SK-N-SH (cell line): ENCODE results near the gene KRTAP10-5. TPM values are rescaled to one million over a fixed set of nuclear protein-coding genes. Genes with fewer than 3 reads are reported as not detected.

ENCODE experiments used
- CTCF ChIA-PET: fragments of 300-600, 350-600 bp; formaldehyde crosslinking; extraction: SDS; loops from one replicate; lab custom pipeline; 2021; lab: Yijun Ruan, JAX
- POLR2A ChIA-PET: fragments of 350-600 bp; sonication (Branson Sonifier 250); formaldehyde crosslinking; extraction: SDS; loops from one replicate; lab custom pipeline; 2020; ENCODE audit warnings: antibody characterized with exemption, inconsistent platforms; lab: Yijun Ruan, JAX
- DNase-seq: peaks from one replicate; pipeline ENCODE4 v3.0.0; 2012
- H2AFZ ChIP-seq: fragments of 200-600 bp; sonication (generic); 2 replicates; pipeline ENCODE4 v1.8.1; 2016; ENCODE audit warnings: antibody characterized with exemption, mild to moderate bottlenecking, low read depth
- H3F3A ChIP-seq: fragments of 200-600 bp; sonication (generic); replicated peaks from 2 replicates; pipeline ENCODE3; 2016; ENCODE audit warnings: antibody characterized with exemption, mild to moderate bottlenecking; ENCODE audit not compliant: insufficient read depth
- H3K27ac ChIP-seq, 2 experiments: fragments of 200-500 bp in 1 of 2; fragments of 200-600 bp in 1 of 2; sonication (Bioruptor generic) in 1 of 2; sonication (generic), shearing (Covaris generic) in 1 of 2; 2 replicates each; pipeline versions ENCODE4 v1.5.1 to v1.6.1; 2014 to 2016; ENCODE audit warnings: low read depth in 2 of 2, inconsistent platforms in 1 of 2, low read length in 1 of 2, mild to moderate bottlenecking in 1 of 2, mixed read lengths in 1 of 2
- H3K27me3 ChIP-seq: fragments of 200-600 bp; sonication (generic), shearing (Covaris generic); 2 replicates; pipeline ENCODE4 v1.6.1; 2016; ENCODE audit warnings: mixed run types; ENCODE audit not compliant: insufficient read depth
- H3K36me3 ChIP-seq, 2 experiments: fragments of 200-500 bp in 1 of 2; fragments of 200-600 bp in 1 of 2; sonication (Bioruptor generic) in 1 of 2; sonication (generic) in 1 of 2; replicated peaks in 1 of 2; 2 replicates each; pipeline versions ENCODE3 to v1.5.1; 2014 to 2016; ENCODE audit warnings: low read length in 1 of 2, mild to moderate bottlenecking in 1 of 2; ENCODE audit not compliant: insufficient read depth in 2 of 2, control insufficient read depth in 1 of 2
- H3K4me1 ChIP-seq, 2 experiments: fragments of 200-500 bp in 1 of 2; fragments of 200-600 bp in 1 of 2; sonication (Bioruptor generic) in 1 of 2; sonication (generic), shearing (Covaris generic) in 1 of 2; 2 replicates each; pipeline versions ENCODE4 v1.5.1 to v1.6.1; 2014 to 2016; ENCODE audit warnings: low read depth in 1 of 2, low read length in 1 of 2, mixed run types in 1 of 2; ENCODE audit not compliant: insufficient read depth in 2 of 2, control insufficient read depth in 1 of 2
- H3K4me2 ChIP-seq: fragments of 200-600 bp; sonication (generic), shearing (Covaris generic); 2 replicates; pipeline ENCODE4 v1.6.1; 2017; ENCODE audit warnings: mixed run types
- H3K4me3 ChIP-seq, 2 experiments: fragments of 200-500 bp in 1 of 2; fragments of 200-600 bp in 1 of 2; sonication (Bioruptor generic) in 1 of 2; sonication (generic), shearing (Covaris generic) in 1 of 2; 2 replicates each; pipeline versions ENCODE4 v1.5.1 to v1.8.1; 2014 to 2016; ENCODE audit warnings: low read depth in 2 of 2, inconsistent platforms in 1 of 2, low read length in 1 of 2, mild to moderate bottlenecking in 1 of 2, mixed read lengths in 1 of 2, moderate library complexity in 1 of 2
- H3K79me2 ChIP-seq: fragments of 200-600 bp; sonication (generic); 2 replicates; pipeline ENCODE4 v1.8.1; 2017; ENCODE audit warnings: mild to moderate bottlenecking; ENCODE audit not compliant: insufficient read depth
- H3K9ac ChIP-seq: fragments of 200-600 bp; sonication (generic); 2 replicates; pipeline ENCODE4 v1.6.1; 2017; ENCODE audit warnings: mixed run types
- H3K9me2 ChIP-seq: fragments of 200-600 bp; sonication (generic); 2 replicates; pipeline ENCODE4 v1.6.1; 2017; ENCODE audit warnings: mixed run types
- H3K9me3 ChIP-seq: fragments of 200-600 bp; sonication (generic); 2 replicates; pipeline ENCODE4 v1.6.1; 2017; ENCODE audit warnings: mixed run types, mild to moderate bottlenecking, moderate library complexity
- H4K20me1 ChIP-seq: fragments of 200-600 bp; sonication (generic); 2 replicates; pipeline ENCODE4 v1.6.1; 2017; ENCODE audit warnings: mild to moderate bottlenecking, mixed run types; ENCODE audit not compliant: insufficient read depth
- CTCF ChIP-seq: fragments of 200-600 bp; sonication (generic); IDR thresholded peaks from 2 replicates; pipeline ENCODE4 v1.6.1; 2017; ENCODE audit warnings: antibody characterized with exemption, mild to moderate bottlenecking, moderate library complexity
- ELF1 ChIP-seq: IDR thresholded peaks from 2 replicates; pipeline ENCODE4 v1.4.0; 2012
- EP300 ChIP-seq, 2 experiments: IDR thresholded peaks; 2 replicates each; pipeline versions ENCODE4 v1.4.0 to v1.6.1; 2012; ENCODE audit warnings: borderline replicate concordance in 1 of 2, low read depth in 1 of 2, low read length in 1 of 2
- EZH2phosphoT487 ChIP-seq: fragments of 200-600 bp; sonication (generic); IDR thresholded peaks from 2 replicates; pipeline ENCODE4 v1.6.1; 2017; ENCODE audit warnings: low read depth, mixed run types, mild to moderate bottlenecking, antibody characterized with exemption, moderate library complexity, borderline replicate concordance
- FOSL2 ChIP-seq: IDR thresholded peaks from 2 replicates; pipeline ENCODE4 v1.4.0; 2012; ENCODE audit warnings: low read depth, mild to moderate bottlenecking, moderate library complexity, borderline replicate concordance
- FOXJ3 ChIP-seq: sonication (generic); formaldehyde crosslinking; IDR thresholded peaks from 2 replicates; pipeline ENCODE4 v1.5.1; 2020; ENCODE audit warnings: mild to moderate bottlenecking, missing genetic modification reagents
- FOXM1 ChIP-seq: IDR thresholded peaks from 2 replicates; pipeline ENCODE4 v1.4.0; 2012; ENCODE audit warnings: low read depth, mild to moderate bottlenecking
- GABPA ChIP-seq: IDR thresholded peaks from 2 replicates; pipeline ENCODE4 v1.4.0; 2012; ENCODE audit warnings: low read depth, mild to moderate bottlenecking
- GATA2 ChIP-seq: sonication (generic); formaldehyde crosslinking; IDR thresholded peaks from 2 replicates; pipeline ENCODE4 v1.5.0; 2020; ENCODE audit warnings: mild to moderate bottlenecking, missing genetic modification reagents
- IRF3 ChIP-seq: fragments of 150-350 bp; IDR thresholded peaks from 2 replicates; pipeline ENCODE4 v1.6.1; 2016; ENCODE audit warnings: mild to moderate bottlenecking, low read depth, low read length
- JUND ChIP-seq: IDR thresholded peaks from 2 replicates; pipeline ENCODE4 v1.4.0; 2012
- MEF2A ChIP-seq: IDR thresholded peaks from 2 replicates; pipeline ENCODE4 v1.4.0; 2012; ENCODE audit warnings: low read depth, borderline replicate concordance
- NRF1 ChIP-seq: IDR thresholded peaks from 2 replicates; pipeline ENCODE4 v1.6.1; 2012; ENCODE audit warnings: low read depth, mild to moderate bottlenecking, low read length
- RFX5 ChIP-seq: IDR thresholded peaks from 2 replicates; pipeline ENCODE4 v1.6.1; 2012; ENCODE audit warnings: mild to moderate bottlenecking, improper control_type of control experiment, low read length
- SMC3 ChIP-seq: IDR thresholded peaks from 2 replicates; pipeline ENCODE4 v1.6.1; 2012; ENCODE audit warnings: low read depth, low read length, improper control_type of control experiment
- TCF12 ChIP-seq: IDR thresholded peaks from 2 replicates; pipeline ENCODE4 v1.4.0; 2012
- TEAD4 ChIP-seq: IDR thresholded peaks from 2 replicates; pipeline ENCODE4 v1.4.0; 2012; ENCODE audit warnings: mild to moderate bottlenecking, borderline replicate concordance; ENCODE audit not compliant: insufficient read depth
- USF2 ChIP-seq: fragments of 150-350 bp; IDR thresholded peaks from 2 replicates; pipeline ENCODE4 v1.6.1; 2017; ENCODE audit warnings: antibody characterized with exemption, low read length, low read depth, borderline replicate concordance
- ZBTB33 ChIP-seq: IDR thresholded peaks from 2 replicates; pipeline ENCODE4 v1.4.0; 2012; ENCODE audit warnings: low read depth, borderline replicate concordance
- WGBS: methylation state at CpG from one replicate; pipeline ENCODE4 v1.1.6; 2017; ENCODE audit warnings: low lambda C conversion rate; 5-methylcytosine and 5-hydroxymethylcytosine counted together
- polyA plus RNA-seq, 3 experiments: library from polyadenylated mRNA; depleted of rRNA; stranded (reverse); fragments of >200 nt; gene quantifications; 2 replicates each; pipeline ENCODE4 v1.2.3, GENCODE V29; 2012

KRTAP10-5 gene
- polyA plus RNA-seq, 1 of the 3 experiments (the other 2 are of a cell fraction) = not detected

- Histone ChIP-seq H3K27me3 (peaks cover 6% of the 10 kb centered on the region; the same call in 1 of the 2 replicates), H3K9me3 (no peaks in the 10 kb centered on the region)
- TF ChIP-seq MEF2A (no peak), GATA2 (CRISPR knock-in tag) (no peak), IRF3 (no peak), FOSL2 (no peak), EP300 (IDR thresholded peaks at IDR 0.05; ENCODE audit: borderline replicate concordance in 1 of 2, low read depth in 1 of 2, low read length in 1 of 2) (no peak), SMC3 (no peak), CTCF (no peak), TCF12 (no peak), EZH2phosphoT487 (no peak), FOXM1 (no peak), ELF1 (no peak), USF2 (no peak)
- TF ChIP-seq, all 33 proteins: peak for 0
- 40% methylated on average over 1 of the region's 1 CpG for WGBS
- Histone ChIP-seq H3F3A (no peaks in the 10 kb centered on the region), H3K79me2 (no peaks in the 10 kb centered on the region), H3K4me3 (no peak overlapping the region), H3K4me1 (no peaks in the 10 kb centered on the region), H4K20me1 (no peaks in the 10 kb centered on the region), H2AFZ (no peak overlapping the region), H3K27ac (no peak overlapping the region), H3K9me2 (no peaks in the 10 kb centered on the region), H3K4me2 (no peak overlapping the region), H3K9ac (no peak overlapping the region), H3K36me3 (no peaks in the 10 kb centered on the region)
- ChIA-PET CTCF (no interaction called here), POLR2A (no interaction called here)
- DNase-seq = no peak
Measured at GRCh38 chr21:44564099-44564498, 16.3 kb downstream of the KRTAP10-5 start.

- DNase-seq = no peak
- ChIA-PET POLR2A (no interaction called here), CTCF (no interaction called here)
- no peak within 1 kb of the TSS for H3K27ac ChIP-seq
- H4K20me1 ChIP-seq = no peaks in the 10 kb centered on the region
- H3K4me1 ChIP-seq = no peaks in the 10 kb centered on the region
- no peak within 1 kb of the TSS for H3K9ac ChIP-seq
- no peak within 1 kb of the TSS for H3K4me3 ChIP-seq
- 3% methylated on average over 5 of the region's 5 CpGs for WGBS
- H3K9me2 ChIP-seq = no peaks in the 10 kb centered on the region
- no peaks in the 10 kb centered on the region for H3K79me2 ChIP-seq
- H3K4me2 ChIP-seq = no peak within 1 kb of the TSS
- no peak within 1 kb of the TSS for H2AFZ ChIP-seq
- H3K9me3 ChIP-seq = no peaks in the 10 kb centered on the region
- H3K27me3 ChIP-seq = peaks cover 43% of the 10 kb centered on the region
- no peaks in the 10 kb centered on the region for H3F3A ChIP-seq
- H3K36me3 ChIP-seq = no peaks in the 10 kb centered on the region
- TF ChIP-seq FOXJ3 (no peak), RFX5 (no peak), TCF12 (no peak), GABPA (no peak), CTCF (no peak), MEF2A (no peak), JUND (no peak), NRF1 (no peak), ELF1 (no peak), GATA2 (CRISPR knock-in tag) (no peak), TEAD4 (no peak), ZBTB33 (no peak)
Measured at GRCh38 chr21:44558695-44559094, 21.7 kb downstream of the KRTAP10-5 start, which contains the start of gene KRTAP10-3. Gene KRTAP10-3 (minus strand): TSS chr21:44558795. CDS start chr21:44558715, 80 bp downstream.
